ENCODE results near the gene ZNF385D.

GRCh38 chr3:21573291-21573690 is 177.7 kb downstream of the ZNF385D start:
- no peak for TF ChIP-seq CTCF (IDR thresholded peaks at IDR 0.05; ENCODE audit: borderline replicate concordance, extremely low read depth, low read length, poor library complexity, severe bottlenecking)
- no peak for TF ChIP-seq EZH2 (IDR thresholded peaks at IDR 0.05; ENCODE audit: borderline replicate concordance, low read depth, low read length, severe bottlenecking)
